Cardiac septum (tissue), 1 donor: Measurements from ENCODE around the gene SMARCA4. TPM values are rescaled to one million over a fixed set of nuclear protein-coding genes. Genes with fewer than 3 reads are reported as not detected.

ENCODE experiments used
- DNase-seq: peaks from one replicate; pipeline ENCODE4 v3.0.0-alpha.2; 2020; ENCODE audit warnings: low spot score
- intact Hi-C: fragments of 100-400 bp; cut with DNase I; formaldehyde crosslinking; loops from one replicate; pipeline ENCODE4 v1.14.0; 2022
- total RNA-seq: library from RNA; stranded (reverse); fragmentation: NEBNext Ultra II Directional; extraction: Animal tissue kit (Norgen Biotek cat#: 25700); gene quantifications from one replicate; pipeline ENCODE4 v1.2.1, GENCODE V29; 2021
- donor health status: DM: no; HTN: no; CAD: no.

The SMARCA4 gene
- total RNA-seq, 1 donor from 2014 or later, result 52.2 TPM

DNA sequence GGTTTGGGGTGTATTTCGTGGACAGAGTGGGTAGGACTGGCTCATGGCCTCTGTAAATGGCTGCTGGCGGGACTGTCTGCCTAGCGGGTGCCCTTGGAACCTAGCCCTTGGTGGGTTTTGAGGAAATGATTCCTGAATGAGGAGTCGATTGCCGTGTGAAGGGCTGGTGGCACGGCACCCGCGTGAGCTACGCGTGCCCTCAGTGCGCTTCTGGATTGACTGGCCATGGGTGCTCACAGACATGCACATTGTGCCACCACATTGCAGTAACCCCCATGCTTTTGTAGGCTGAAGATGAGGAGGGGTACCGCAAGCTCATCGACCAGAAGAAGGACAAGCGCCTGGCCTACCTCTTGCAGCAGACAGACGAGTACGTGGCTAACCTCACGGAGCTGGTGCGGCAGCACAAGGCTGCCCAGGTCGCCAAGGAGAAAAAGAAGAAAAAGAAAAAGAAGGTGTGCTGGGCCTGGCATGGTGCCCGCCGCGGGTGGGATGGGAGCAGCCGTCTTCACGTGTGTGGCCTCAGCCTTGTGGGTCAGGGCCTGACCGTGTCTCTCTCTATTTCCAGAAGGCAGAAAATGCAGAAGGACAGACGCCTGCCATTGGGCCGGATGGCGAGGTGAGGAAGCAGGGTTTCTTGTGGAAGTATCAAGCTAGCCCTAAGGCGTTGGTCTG, 35.2 kb downstream of the SMARCA4 start:
- intact Hi-C loops, result no loop called here
- no peak for DNase-seq

- DNase-seq, result no peak
- intact Hi-C loops, result no loop called here
These were observed 37.3 kb downstream of the SMARCA4 start for GRCh38 chr19:10998045-10998533.

- DNase-seq, result no peak
- intact Hi-C loops, result no loop called here
These were observed 37.8 kb downstream of the SMARCA4 start for GRCh38 chr19:10998666-10999065.

DNA sequence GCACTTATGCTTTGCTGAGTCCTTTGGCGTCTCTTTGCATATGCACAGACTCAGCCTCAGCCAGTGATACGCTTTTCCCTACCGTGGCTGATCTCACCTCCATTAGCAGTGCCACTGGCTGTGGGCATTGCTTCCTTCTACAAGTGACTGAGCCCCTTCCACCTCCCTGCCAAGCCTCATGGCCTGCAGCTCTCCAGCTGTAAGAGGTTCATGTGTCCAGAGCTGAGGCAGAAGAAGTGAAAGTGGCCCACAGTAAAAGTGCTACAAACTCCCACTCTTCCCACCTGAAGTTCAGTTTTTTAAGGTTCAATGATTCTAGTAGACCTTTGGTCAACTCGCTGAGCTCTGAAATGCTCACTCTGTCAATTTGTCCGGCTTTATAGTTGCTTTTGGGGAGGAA, 44.7 kb downstream of the SMARCA4 start:
- no peak for DNase-seq
- intact Hi-C loops, result no loop called here

DNA sequence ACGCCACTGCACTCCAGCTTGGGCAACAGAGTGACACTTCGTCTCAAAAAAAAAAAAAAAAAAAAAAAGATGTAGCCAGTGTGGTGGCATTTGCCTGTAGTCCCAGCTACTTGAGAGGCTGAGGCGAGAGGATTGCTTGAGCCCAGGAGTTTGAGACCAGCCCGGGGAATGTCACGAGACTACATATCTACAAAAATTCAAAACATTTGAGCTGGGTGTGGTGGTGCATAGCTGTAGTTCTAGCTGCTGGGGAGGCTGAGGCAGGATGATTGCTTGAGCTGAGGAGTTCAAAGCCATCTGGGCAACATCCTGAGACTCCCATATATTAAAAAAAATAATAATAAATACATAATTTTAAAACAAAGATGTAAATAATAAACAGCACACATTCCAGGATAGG, 46.6 kb downstream of the SMARCA4 start:
- intact Hi-C loops, result no loop called here
- DNase-seq, result no peak

DNA sequence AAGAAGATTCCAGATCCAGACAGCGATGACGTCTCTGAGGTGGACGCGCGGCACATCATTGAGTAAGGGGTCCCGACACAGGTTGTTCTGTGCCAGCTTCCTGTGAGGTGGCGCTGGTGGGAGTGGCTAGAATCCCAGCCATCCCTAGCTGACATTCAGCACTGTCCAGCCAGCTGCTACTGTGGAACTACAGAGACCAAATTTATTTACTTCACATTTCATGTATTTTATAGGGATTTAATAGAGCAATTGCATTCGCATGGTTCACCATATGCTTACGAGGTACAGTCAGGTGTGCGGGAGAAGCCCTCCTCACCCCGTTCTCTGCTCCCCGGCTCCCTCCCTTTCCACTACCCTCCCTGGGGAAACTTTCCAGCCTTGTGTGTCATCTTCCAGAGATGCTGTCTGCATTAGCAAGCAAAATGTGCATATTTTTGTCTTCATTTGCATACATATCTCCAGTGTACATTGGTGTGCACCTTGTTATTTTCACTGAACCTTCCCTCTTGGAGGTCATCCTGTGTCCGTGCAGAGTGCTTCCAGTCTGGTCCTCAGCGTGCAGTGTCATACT, 47.2 kb downstream of the SMARCA4 start:
- no peak for DNase-seq

DNA sequence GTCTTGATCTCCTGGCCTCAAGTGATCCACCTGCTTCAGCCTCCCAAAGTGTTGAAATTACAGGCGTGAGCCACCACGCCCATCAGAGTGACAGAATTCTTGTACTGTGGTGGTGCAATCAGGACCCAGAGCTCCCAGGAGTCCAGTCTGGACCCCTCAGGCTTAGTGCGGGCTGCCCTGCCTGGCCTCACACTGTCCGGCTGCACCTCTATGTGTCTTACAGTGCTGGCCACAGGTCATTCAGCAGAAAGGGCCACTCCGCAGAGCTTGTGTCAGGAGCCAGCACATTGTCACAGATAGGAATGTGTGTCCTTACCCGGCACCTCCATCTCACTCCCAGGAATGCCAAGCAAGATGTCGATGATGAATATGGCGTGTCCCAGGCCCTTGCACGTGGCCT, 49.2 kb downstream of the SMARCA4 start:
- intact Hi-C loops, result no loop called here

More for the DNA sequence above, 47.2 kb downstream of the SMARCA4 start:
- intact Hi-C loops, result no loop called here

DNA sequence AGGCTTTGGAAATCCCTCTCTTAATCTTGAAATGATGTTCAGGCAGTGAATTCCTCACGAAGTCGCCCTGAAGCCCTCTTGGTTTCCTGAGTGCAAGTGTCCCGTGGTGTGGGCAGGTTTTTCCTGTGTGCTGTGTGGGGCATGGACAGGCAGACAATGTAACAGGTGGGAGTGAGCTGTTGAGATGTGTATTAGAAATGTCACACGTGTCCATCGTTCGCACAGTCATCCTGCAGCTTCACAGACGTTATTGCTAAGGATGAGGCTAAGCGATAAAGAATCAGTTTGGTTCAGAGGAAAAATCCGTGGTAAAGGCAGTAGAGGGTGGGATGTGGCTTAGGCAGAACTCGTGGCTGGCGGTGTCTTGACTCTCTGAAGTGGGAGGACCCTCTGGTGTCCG, 51.7 kb downstream of the SMARCA4 start:
- intact Hi-C loops, result no loop called here
- no peak for DNase-seq

More for the DNA sequence above, 49.2 kb downstream of the SMARCA4 start:
- DNase-seq, result no peak

GRCh38 chr19:11013771-11014170, 52.9 kb downstream of the SMARCA4 start:
- intact Hi-C loops, result no loop called here
- no peak for DNase-seq

DNA sequence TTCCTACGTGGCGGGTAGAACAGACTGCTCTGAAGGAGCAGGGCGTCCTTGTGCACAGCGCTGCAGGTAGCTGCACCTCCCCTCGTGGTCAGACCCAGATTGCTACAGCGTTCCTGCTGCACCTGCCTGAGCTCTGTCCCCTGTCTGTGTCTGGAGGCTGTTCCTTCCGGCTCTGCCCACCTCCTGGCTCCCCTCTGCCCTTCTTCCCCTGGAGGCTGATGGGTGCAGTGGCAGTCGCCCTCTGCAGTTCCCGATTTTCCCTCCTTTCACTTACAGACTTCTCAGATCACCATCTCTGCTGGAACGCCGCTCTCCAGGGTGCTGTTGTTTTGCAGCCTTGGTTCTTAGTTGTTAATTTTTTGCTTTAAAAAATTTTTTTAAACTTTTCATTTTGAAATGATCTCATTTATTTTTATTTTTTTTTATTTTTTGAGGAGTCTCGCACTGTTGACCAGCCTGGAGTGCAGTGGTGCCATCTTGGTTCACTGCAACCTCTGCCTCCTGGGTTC, 53.6 kb downstream of the SMARCA4 start:
- DNase-seq, result no peak
- intact Hi-C loops, result no loop called here

DNA sequence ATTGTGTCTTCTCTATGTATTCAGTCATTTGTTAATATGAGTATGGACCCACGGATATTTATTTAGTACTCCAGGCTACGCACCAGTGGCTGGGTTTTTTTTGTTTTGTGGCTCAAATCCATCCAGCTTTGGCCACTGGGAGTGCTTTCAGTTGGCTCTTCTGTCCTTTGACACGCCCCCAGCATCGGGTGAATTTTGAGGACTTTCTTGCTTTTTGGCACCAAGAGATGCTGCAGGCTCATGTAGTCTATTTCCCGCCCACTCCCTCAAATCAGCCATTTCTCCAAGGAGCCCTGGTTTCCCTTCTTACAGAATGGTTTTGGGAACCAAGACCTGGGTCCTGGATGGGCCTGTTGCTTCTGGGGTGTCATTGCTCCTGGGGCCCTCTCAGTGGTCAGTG, 55.8 kb downstream of the SMARCA4 start:
- intact Hi-C loops, result no loop called here
- no peak for DNase-seq

DNA sequence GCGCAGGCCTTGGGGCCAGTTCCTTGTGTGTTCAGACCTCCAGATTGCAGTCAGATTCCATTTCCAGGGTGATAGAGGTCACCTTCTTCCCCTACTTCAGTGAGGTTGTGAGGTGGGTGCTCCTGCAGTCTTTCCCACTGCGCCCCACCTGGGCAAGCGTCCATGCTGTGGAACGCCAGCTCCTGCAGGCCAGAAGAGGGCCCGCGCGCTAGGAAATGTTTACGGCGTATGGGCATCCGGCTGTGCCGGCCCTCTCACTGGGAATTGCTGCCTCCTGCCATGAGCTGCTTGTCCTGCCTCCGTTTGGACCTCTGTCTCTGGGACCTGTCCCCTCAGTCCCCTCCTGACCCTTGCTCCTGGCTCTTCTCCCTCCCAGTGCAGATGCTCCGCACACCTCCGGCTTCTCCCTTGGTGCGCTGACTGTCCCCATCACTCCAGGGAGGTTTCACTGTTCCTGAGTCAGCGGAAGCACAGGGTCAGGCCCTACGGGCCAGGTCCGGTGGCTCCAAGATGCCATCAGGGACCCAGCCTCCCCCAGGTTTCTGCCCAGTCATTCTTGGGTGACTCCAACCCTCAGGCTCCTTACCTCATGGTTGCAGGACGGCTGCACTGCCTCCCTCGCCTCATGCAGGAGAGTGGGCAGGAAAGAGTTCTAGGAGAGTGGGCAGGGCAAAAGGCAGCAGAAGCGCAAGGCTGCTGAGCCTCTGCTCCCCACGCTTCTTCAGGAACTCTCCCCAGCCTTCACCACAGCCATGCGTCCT, 56.6 kb downstream of the SMARCA4 start:
- DNase-seq, result no peak
- intact Hi-C loops, result no loop called here

GRCh38 chr19:11018179-11018578, 57.3 kb downstream of the SMARCA4 start:
- intact Hi-C loops, result no loop called here
- DNase-seq, result no peak

GRCh38 chr19:11018763-11019162, 57.9 kb downstream of the SMARCA4 start:
- DNase-seq, result no peak
- intact Hi-C loops, result no loop called here

DNA sequence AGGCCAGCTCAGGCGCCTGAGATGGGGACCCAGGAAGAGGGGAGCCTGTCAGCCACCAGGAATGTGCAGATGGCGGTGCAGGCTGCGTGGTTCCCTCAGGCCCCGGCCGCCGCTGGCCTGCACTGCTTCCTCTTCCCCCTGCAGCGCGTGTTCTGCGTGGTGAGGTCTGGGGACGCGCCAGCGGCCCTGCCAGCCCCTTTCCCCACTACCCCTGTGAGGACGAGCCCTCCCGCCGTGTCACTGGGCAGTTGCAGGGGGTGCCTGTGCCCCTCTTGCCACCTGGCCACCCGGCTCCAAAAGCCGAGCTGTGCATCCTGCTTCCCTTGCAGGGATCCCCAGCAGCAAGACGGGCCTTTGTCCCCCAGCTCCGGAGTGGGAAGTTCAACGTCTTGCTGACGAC, 58.4 kb downstream of the SMARCA4 start:
- intact Hi-C loops, result no loop called here
- DNase-seq, result no peak

DNA sequence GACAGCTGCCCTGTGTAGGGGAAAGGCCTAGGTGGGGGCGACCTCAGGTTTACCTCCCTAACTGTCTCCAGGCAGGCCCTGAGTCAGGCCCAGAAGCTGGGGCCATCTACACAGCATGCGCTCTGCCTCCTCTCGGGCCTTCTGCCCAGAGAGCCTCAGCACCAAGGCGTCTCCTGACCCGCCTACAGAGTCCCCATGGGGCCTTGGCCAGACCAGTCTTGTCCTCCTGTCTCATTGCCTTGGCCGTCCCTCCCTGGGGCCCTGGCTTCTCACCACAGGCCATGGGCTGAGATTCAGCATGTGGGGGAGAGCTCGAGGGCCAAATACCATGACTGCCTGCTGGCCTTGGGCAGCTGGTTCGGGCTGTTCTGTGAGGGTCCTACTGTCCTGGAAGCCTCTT, 59.0 kb downstream of the SMARCA4 start:
- intact Hi-C loops, result no loop called here
- no peak for DNase-seq

DNA sequence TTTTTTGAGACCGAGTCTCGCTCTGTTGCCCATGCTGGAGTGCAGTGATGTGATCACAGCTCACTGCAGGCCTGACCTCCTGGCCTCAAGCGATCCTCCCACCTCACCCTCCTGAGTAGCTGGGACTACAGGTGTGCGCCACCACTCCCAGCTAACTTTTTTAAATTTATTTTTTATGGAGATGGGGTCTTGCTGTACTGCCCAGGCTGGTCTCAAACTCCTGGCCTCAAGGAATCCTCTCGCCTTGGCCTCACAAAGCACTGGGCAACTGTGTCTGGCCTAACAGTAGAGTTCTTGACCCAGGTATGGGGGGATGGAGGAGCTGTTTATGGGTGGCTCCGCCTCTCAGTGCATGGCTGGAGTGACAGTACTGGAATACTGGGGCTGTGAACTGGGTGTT, 59.6 kb downstream of the SMARCA4 start:
- no peak for DNase-seq
- intact Hi-C loops, result no loop called here

- no peak for DNase-seq
- intact Hi-C loops, result no loop called here
These were observed 60.3 kb downstream of the SMARCA4 start for GRCh38 chr19:11020982-11021759.

- no peak for DNase-seq
- intact Hi-C loops, result no loop called here
These were observed 60.9 kb downstream of the SMARCA4 start for GRCh38 chr19:11021760-11022144.

- intact Hi-C loops, result no loop called here
- DNase-seq, result no peak
These were observed 62.2 kb downstream of the SMARCA4 start for GRCh38 chr19:11023016-11023415.
